SU-DHL-6 (cell line): ENCODE results near the gene FRMD1.

ENCODE experiments used
- H2AFZ ChIP-seq: fragments of 200-600 bp; sonication (generic); 2 replicates; pipeline ENCODE4 v1.6.1; 2014; ENCODE audit warnings: low read depth, mild to moderate bottlenecking, moderate library complexity, mixed read lengths, antibody characterized with exemption, low read length; ENCODE audit not compliant: severe bottlenecking
- H3F3A ChIP-seq: fragments of 200-600 bp; shearing (Covaris generic); 2 replicates; pipeline ENCODE4 v1.6.0; 2016; ENCODE audit warnings: antibody characterized with exemption, mild to moderate bottlenecking; ENCODE audit not compliant: insufficient read depth
- H3K27ac ChIP-seq: fragments of 200-600 bp; sonication (generic); 2 replicates; pipeline ENCODE4 v1.5.1; 2016; ENCODE audit warnings: low read depth, mild to moderate bottlenecking, low read length, moderate library complexity, mixed read lengths
- H3K27me3 ChIP-seq: fragments of 200-600 bp; sonication (generic), shearing (Covaris generic); 2 replicates; pipeline ENCODE4 v1.6.0; 2014; ENCODE audit warnings: mild to moderate bottlenecking, low read length
- H3K36me3 ChIP-seq: fragments of 200-600 bp; sonication (generic); 2 replicates; pipeline ENCODE4 v1.6.1; 2014; ENCODE audit warnings: mild to moderate bottlenecking, low read length, mixed read lengths
- H3K4me2 ChIP-seq: fragments of 300-600, 200-600 bp; shearing (Covaris generic), sonication (generic); 2 replicates; pipeline ENCODE4 v1.6.0; 2014; ENCODE audit warnings: low read length, low read depth, mild to moderate bottlenecking; ENCODE audit not compliant: poor library complexity, severe bottlenecking
- H3K4me3 ChIP-seq: fragments of 200-600 bp; sonication (generic); 2 replicates; pipeline ENCODE4 v1.5.1; 2014; ENCODE audit warnings: antibody characterized with exemption, low read length, mild to moderate bottlenecking, mixed read lengths; ENCODE audit not compliant: insufficient read depth, poor library complexity, severe bottlenecking
- H3K79me2 ChIP-seq: fragments of 200-600 bp; sonication (generic); 2 replicates; pipeline ENCODE4 v1.6.1; 2014; ENCODE audit warnings: mild to moderate bottlenecking, low read length, moderate library complexity; ENCODE audit not compliant: insufficient read depth
- H3K9ac ChIP-seq: fragments of 200-600 bp; sonication (generic); 2 replicates; pipeline ENCODE4 v1.7.0; 2014; ENCODE audit warnings: mild to moderate bottlenecking, low read length
- H3K9me2 ChIP-seq: fragments of 200-600 bp; sonication (generic); replicated peaks from 2 replicates; pipeline ENCODE4 v1.6.1; 2014; ENCODE audit warnings: low read length; ENCODE audit not compliant: insufficient read depth
- H3K9me3 ChIP-seq: fragments of 200-600 bp; sonication (generic); 2 replicates; pipeline ENCODE4 v1.6.1; 2014; ENCODE audit warnings: low read length, mixed read lengths; ENCODE audit not compliant: insufficient read depth
- H4K20me1 ChIP-seq: fragments of 200-600 bp; sonication (generic); 2 replicates; pipeline ENCODE4 v1.6.1; 2014; ENCODE audit warnings: low read depth, mild to moderate bottlenecking, antibody characterized with exemption, low read length, moderate library complexity, mixed read lengths
- EZH2phosphoT487 ChIP-seq: fragments of 200-600 bp; sonication (generic), shearing (Covaris generic); conservative IDR thresholded peaks from 2 replicates; pipeline ENCODE4 v1.6.1; 2018; ENCODE audit warnings: mild to moderate bottlenecking, antibody characterized with exemption, low read length, moderate library complexity, mixed read lengths
- TF ChIP-seq, protein P1 (sequence below): fragments of 200-600 bp; sonication (generic); IDR thresholded peaks from one replicate; pipeline ENCODE4 v1.5.1; 2017; ENCODE audit warnings: antibody characterized with exemption, mild to moderate bottlenecking, low read length, moderate library complexity; ENCODE audit not compliant: insufficient read depth, poor library complexity, severe bottlenecking

The FRMD1 gene

DNA sequence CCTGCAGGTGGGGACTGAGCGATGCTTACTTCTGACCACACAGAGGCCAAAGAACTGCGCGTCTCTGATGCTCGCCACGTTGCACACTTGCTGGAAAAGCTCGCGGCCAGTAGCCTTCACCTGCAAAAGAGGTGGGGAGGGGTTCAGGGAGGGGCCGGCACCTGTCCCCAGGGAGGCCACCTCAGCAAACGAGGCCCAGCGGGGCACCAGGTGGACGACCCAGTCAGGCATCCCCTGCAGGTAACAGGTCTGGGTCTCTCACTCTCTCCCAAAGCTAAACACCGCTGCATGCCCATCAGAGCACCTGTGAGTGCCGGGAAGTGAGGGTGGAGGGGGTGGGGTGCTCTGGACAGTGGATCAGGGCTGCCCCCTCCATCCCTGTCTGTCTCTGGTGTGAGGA, 3.8 kb downstream of the FRMD1 start:
- Histone ChIP-seq H3K9me2 (no peaks in the 10 kb centered on the region), H3K9me3 (no peaks in the 10 kb centered on the region), H3K27ac (no peak overlapping the region), H3F3A (no peaks in the 10 kb centered on the region), H2AFZ (no peak overlapping the region), H3K4me3 (no peak overlapping the region), H4K20me1 (no peaks in the 10 kb centered on the region), H3K27me3 (no peaks in the 10 kb centered on the region), H3K79me2 (no peaks in the 10 kb centered on the region), H3K36me3 (no peaks in the 10 kb centered on the region), H3K4me2 (no peak overlapping the region), H3K9ac (no peak overlapping the region)
- TF ChIP-seq, protein P1, sequence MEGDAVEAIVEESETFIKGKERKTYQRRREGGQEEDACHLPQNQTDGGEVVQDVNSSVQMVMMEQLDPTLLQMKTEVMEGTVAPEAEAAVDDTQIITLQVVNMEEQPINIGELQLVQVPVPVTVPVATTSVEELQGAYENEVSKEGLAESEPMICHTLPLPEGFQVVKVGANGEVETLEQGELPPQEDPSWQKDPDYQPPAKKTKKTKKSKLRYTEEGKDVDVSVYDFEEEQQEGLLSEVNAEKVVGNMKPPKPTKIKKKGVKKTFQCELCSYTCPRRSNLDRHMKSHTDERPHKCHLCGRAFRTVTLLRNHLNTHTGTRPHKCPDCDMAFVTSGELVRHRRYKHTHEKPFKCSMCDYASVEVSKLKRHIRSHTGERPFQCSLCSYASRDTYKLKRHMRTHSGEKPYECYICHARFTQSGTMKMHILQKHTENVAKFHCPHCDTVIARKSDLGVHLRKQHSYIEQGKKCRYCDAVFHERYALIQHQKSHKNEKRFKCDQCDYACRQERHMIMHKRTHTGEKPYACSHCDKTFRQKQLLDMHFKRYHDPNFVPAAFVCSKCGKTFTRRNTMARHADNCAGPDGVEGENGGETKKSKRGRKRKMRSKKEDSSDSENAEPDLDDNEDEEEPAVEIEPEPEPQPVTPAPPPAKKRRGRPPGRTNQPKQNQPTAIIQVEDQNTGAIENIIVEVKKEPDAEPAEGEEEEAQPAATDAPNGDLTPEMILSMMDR, result no peak
- TF ChIP-seq EZH2phosphoT487, result no peak

DNA sequence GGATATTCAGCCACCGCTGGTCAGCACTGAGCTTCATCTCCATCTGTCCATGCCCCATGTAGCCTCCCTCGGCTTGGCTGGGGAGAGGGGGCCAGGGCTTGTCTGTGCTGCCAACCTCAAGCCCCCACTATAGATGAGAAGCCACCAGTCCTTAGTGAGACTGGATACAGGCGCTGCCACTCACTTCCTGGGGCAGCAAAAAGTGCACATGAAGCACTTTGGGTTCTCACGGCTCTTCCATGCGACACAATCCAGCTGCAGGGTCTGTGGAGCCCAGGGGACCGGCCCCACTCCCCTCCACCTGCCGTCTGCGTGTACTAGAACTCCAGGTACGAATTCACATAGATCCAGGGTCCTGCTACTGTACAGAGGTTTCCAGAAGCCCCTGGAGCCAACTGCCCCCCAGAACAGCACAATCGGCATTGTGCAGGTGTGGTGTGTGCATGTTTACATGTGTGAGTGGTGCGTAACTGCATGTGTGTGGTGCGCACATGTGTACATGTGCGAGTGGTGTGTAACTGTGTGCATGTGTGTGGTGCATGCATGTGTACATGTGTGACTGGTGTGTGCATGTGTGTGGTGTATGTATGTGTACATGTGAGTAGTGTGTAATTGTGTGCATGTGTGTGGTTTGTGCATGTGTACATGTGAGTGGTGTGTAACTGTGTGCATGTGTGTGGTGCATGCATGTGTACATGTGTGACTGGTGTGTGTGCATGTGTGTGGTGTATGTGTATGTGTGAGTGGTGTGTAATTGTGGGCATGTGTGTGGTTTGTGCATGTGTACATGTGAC, 4.9 kb downstream of the FRMD1 start:
- Histone ChIP-seq H3K4me3 (no peak overlapping the region), H3F3A (no peaks in the 10 kb centered on the region), H3K9ac (no peak overlapping the region), H3K4me2 (no peak overlapping the region), H2AFZ (no peak overlapping the region), H3K27me3 (no peaks in the 10 kb centered on the region), H3K36me3 (no peaks in the 10 kb centered on the region), H3K79me2 (no peaks in the 10 kb centered on the region), H3K9me2 (no peaks in the 10 kb centered on the region), H3K27ac (no peak overlapping the region), H4K20me1 (no peaks in the 10 kb centered on the region), H3K9me3 (no peaks in the 10 kb centered on the region)
- no peak for TF ChIP-seq EZH2phosphoT487

DNA sequence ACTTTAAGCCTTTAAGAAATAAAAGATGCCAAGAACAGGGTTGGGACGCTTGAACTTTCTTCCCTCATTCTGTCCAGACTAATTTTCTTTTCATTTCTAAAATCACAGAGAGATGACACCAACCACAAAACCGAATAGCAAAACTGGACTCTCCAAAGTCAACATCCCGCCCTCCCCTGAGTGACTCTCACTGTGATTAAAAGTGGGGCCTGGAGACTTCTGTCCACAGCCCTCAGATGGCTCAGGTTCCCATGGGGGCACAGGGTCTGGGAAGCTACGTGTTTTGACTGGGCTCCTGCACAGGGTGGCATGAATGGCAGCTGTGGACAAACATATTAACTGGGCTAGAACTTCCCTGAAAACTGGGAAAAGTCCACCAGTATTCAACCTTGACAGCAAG, 6.3 kb downstream of the FRMD1 start:
- Histone ChIP-seq H3K4me3 (no peak overlapping the region), H3K27me3 (no peaks in the 10 kb centered on the region), H3K9me2 (no peaks in the 10 kb centered on the region), H3F3A (no peaks in the 10 kb centered on the region), H3K9me3 (no peaks in the 10 kb centered on the region), H3K27ac (no peak overlapping the region), H3K36me3 (no peaks in the 10 kb centered on the region), H3K9ac (no peak overlapping the region), H2AFZ (no peak overlapping the region), H4K20me1 (no peaks in the 10 kb centered on the region), H3K4me2 (no peak overlapping the region), H3K79me2 (no peaks in the 10 kb centered on the region)
- no peak for TF ChIP-seq EZH2phosphoT487
- TF ChIP-seq, protein P1, result no peak

DNA sequence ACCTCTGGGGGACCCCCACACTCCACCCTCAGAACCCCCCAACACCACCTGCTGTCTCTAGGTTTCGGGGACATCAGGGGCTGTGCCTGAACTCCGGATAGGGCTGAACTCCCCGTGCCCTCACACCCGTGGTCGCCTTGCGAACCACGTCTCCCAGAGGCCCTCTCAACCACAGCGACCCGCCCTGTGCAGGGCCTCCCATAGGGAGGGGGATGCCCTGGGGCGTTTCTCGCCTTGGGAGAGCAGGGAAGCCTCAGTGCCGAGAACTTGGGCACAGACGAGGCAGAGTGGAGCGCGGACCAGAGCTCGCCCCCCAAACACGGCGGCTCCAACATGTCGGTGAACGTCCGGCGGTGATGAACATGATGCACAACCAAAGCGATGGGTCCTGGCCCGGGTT, 6.8 kb downstream of the FRMD1 start:
- Histone ChIP-seq H3F3A (no peaks in the 10 kb centered on the region), H3K9me3 (no peaks in the 10 kb centered on the region), H4K20me1 (no peaks in the 10 kb centered on the region), H3K27me3 (no peaks in the 10 kb centered on the region), H3K27ac (no peak overlapping the region), H3K79me2 (no peaks in the 10 kb centered on the region), H3K4me3 (no peak overlapping the region), H3K36me3 (no peaks in the 10 kb centered on the region), H2AFZ (no peak overlapping the region), H3K9me2 (no peaks in the 10 kb centered on the region), H3K9ac (no peak overlapping the region), H3K4me2 (no peak overlapping the region)
- no peak for TF ChIP-seq EZH2phosphoT487
- TF ChIP-seq, protein P1, result no peak
